Adrenal gland (tissue), 12 donors: ENCODE results near the gene PRKCA. TPM values are rescaled to one million over a fixed set of nuclear protein-coding genes. Genes with fewer than 3 reads are reported as not detected.
"Not testable (repeated sequence)": the region's sequence is repeated elsewhere in the genome, so short reads cannot be mapped to it uniquely, and the experiment has no call there.

Experiments used
- DNase-seq, 7 donors: peaks; one replicate each; pipeline ENCODE4 v3.0.0-alpha.2; 2019 to 2020
- H3K27ac ChIP-seq, 5 donors: fragments of 200-600 bp; sonication (generic) in 4 of 5; 1 replicate in 3 of 5; 2 replicates in 2 of 5; pipeline versions ENCODE4 v1.5.1 to v1.8.0; 2016 to 2020; ENCODE audit warnings: mild to moderate bottlenecking in 1 of 5
- H3K27me3 ChIP-seq: fragments of 200-600 bp; 2 replicates; pipeline ENCODE4 v1.8.0; 2021
- H3K36me3 ChIP-seq, 2 donors: fragments of 200-600 bp; replicated peaks in 1 of 2; 1 replicate in 1 of 2; 2 replicates in 1 of 2; pipeline versions ENCODE4 v1.5.1 to v1.8.0; 2018 to 2022
- H3K4me1 ChIP-seq, 2 donors: fragments of 200-600 bp; replicated peaks in 1 of 2; 1 replicate in 1 of 2; 2 replicates in 1 of 2; pipeline versions ENCODE4 v1.5.1 to v1.8.0; 2018 to 2021
- H3K4me3 ChIP-seq, 4 donors: fragments of 200-600 bp; sonication (generic) in 3 of 4; one replicate each; pipeline ENCODE4 v1.5.1; 2016 to 2018
- H3K9me3 ChIP-seq, 3 donors: fragments of 200-600 bp; sonication (generic) in 1 of 3; replicated peaks in 1 of 3; 1 replicate in 2 of 3; 2 replicates in 1 of 3; pipeline versions ENCODE4 v1.5.1 to v1.8.0; 2016 to 2021
- POLR2A ChIP-seq, 2 donors: fragments of 450-650 bp; IDR thresholded peaks; one replicate each; pipeline ENCODE4 v1.6.1; 2017; ENCODE audit warnings: antibody characterized with exemption in 2 of 2, mild to moderate bottlenecking in 2 of 2, moderate library complexity in 1 of 2
- WGBS, 4 donors: extraction: QIAGEN DNeasy Blood & Tissue Kit in 2 of 4; methylation state at CpG; one replicate each; pipeline versions ENCODE4 v1.1.5 to v1.1.7; 2013 to 2017; 5-methylcytosine and 5-hydroxymethylcytosine counted together
- intact Hi-C, 2 donors: fragments of 100-400 bp; cut with DNase I; formaldehyde crosslinking; loops; one replicate each; pipeline versions ENCODE4 v1.14.1 to v1.15.0; 2022 to 2023
- polyA plus RNA-seq, 3 donors: library from polyadenylated mRNA; stranded (reverse); fragments of 200-250 nt in 2 of 3; fragments of 350-450 nt in 1 of 3; fragmentation: Illumina TruSeq in 1 of 3; extraction: RNeasy Lipid Tissue Mini Kit (QIAGEN cat#74804) in 1 of 3; gene quantifications; one replicate each; pipeline ENCODE4 v1.2.3, GENCODE V29; 2013 to 2014
- total RNA-seq, 9 donors: library from RNA; depleted of rRNA in 4 of 9; stranded (reverse); fragments of >200 nt in 4 of 9; fragments of 120-200 nt in 1 of 9; fragmentation: NEBNext Ultra II Directional in 1 of 9; extraction: Animal tissue kit (Norgen Biotek cat#: 25700) in 1 of 9; gene quantifications; one replicate each; pipeline versions ENCODE4 v1.1.0 to v1.2.4, GENCODE V29; 2013 to 2023
- TF ChIP-seq, protein P1 (sequence below), 6 experiments: fragments of 450-650 bp in 4 of 6; fragments of 200-600 bp in 2 of 6; sonication (generic) in 1 of 6; IDR thresholded peaks; 1 replicate in 5 of 6; 2 replicates in 1 of 6; pipeline versions ENCODE4 v1.5.1 to v1.8.0; 2016 to 2021; ENCODE audit warnings: antibody characterized with exemption in 6 of 6, mild to moderate bottlenecking in 2 of 6, moderate library complexity in 1 of 6
- donor health status: healthy with polysubstance abuse.
- donor health status: Bipolar disorder and iron deficiency.
- donor health status: DM: yes; HTN: yes; CAD: no.
- donor health status: DM: no; HTN: no; CAD: no.
- donor health status: DM: no; HTN: no; CAD: no.
- donor health status: DM: yes; HTN: yes; CAD: no.

The PRKCA gene
- total and polyA plus RNA-seq, 12 donors = 15.1 to 202 (median 84.1) TPM

- WGBS, 4 donors = 83 to 95% (median 91%) methylated on average over 8 of the region's 8 CpGs
- TF ChIP-seq POLR2A (IDR thresholded peaks at IDR 0.05) = no peak
- TF ChIP-seq, protein P1, sequence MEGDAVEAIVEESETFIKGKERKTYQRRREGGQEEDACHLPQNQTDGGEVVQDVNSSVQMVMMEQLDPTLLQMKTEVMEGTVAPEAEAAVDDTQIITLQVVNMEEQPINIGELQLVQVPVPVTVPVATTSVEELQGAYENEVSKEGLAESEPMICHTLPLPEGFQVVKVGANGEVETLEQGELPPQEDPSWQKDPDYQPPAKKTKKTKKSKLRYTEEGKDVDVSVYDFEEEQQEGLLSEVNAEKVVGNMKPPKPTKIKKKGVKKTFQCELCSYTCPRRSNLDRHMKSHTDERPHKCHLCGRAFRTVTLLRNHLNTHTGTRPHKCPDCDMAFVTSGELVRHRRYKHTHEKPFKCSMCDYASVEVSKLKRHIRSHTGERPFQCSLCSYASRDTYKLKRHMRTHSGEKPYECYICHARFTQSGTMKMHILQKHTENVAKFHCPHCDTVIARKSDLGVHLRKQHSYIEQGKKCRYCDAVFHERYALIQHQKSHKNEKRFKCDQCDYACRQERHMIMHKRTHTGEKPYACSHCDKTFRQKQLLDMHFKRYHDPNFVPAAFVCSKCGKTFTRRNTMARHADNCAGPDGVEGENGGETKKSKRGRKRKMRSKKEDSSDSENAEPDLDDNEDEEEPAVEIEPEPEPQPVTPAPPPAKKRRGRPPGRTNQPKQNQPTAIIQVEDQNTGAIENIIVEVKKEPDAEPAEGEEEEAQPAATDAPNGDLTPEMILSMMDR (IDR thresholded peaks at IDR 0.05) = no peak
- Histone ChIP-seq H3K9me3 (no peaks in the 10 kb centered on the region), H3K36me3 (no peaks in the 10 kb centered on the region), H3K27ac (no peak overlapping the region), H3K4me1 (peaks cover 0 to 15% of the 10 kb centered on the region in 2 donors), H3K27me3 (no peaks in the 10 kb centered on the region), H3K4me3 (no peak overlapping the region)
- no peak for DNase-seq
- intact Hi-C loops = no loop called here
Observed at GRCh38 chr17:66474806-66475497, 172.5 kb downstream of the PRKCA start.

- Histone ChIP-seq H3K4me1 (peaks cover 0 to 13% of the 10 kb centered on the region in 2 donors), H3K36me3 (no peaks in the 10 kb centered on the region), H3K4me3 (no peak overlapping the region), H3K27me3 (no peaks in the 10 kb centered on the region), H3K27ac (no peak overlapping the region), H3K9me3 (no peaks in the 10 kb centered on the region)
- intact Hi-C loops = no loop called here
- no peak for DNase-seq
- TF ChIP-seq POLR2A (IDR thresholded peaks at IDR 0.05) = no peak
- TF ChIP-seq, protein P1 (IDR thresholded peaks at IDR 0.05) = no peak
- 87 to 95% (median 92%) methylated on average over 5 to 6 of the region's 6 CpGs for WGBS, 4 donors
Observed at GRCh38 chr17:66476014-66476413, 173.6 kb downstream of the PRKCA start.

DNA sequence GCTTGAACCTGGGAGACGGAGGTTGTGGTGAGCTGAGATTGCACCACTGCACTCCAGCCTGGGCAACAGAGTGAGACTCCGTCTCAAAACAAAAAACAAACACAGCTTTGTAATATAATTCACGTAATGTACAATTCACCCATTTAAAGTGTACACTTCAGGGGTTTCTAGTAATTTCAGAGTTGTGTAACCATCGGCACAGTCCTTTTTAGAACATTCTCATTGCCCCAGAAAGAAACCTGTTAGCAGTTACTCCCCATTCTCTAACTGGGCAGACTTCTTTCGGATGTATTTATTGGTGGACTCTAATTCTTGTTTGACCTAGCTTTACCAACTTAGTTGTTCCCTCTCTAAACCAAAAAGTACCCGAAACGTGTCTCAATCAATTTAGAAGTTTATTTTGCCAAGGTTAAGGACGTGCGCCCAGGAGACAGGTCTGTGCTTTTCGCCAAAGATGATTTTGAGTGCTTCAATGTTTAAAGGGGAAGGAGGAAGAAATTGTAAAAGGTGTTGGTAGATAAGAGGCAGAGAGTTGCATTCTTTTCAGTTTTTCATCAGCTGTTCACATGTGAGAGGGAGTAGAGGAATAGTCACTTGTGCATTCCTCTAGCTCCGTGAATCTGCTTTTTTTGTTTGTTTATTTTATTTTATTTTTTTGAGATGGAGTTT is 175.3 kb downstream of the PRKCA start:
- TF ChIP-seq POLR2A (IDR thresholded peaks at IDR 0.05) = no peak
- TF ChIP-seq, protein P1 (IDR thresholded peaks at IDR 0.05) = no peak
- no peaks in the 10 kb centered on the region for H3K4me1 ChIP-seq
- H3K27ac ChIP-seq = no peak overlapping the region
- no peaks in the 10 kb centered on the region for H3K9me3 ChIP-seq
- intact Hi-C loops = no loop called here
- DNase-seq = no peak
- WGBS, 4 donors = 81 to 83% (median 82%) methylated on average over 11 of the region's 11 CpGs
- H3K27me3 ChIP-seq = no peaks in the 10 kb centered on the region
- H3K4me3 ChIP-seq = no peak overlapping the region
- no peaks in the 10 kb centered on the region for H3K36me3 ChIP-seq

GRCh38 chr17:66479230-66479889 is 176.9 kb downstream of the PRKCA start:
- H3K9me3 ChIP-seq, H3K4me3 ChIP-seq, H3K4me1 ChIP-seq, DNase-seq, H3K27me3 ChIP-seq, H3K36me3 ChIP-seq, H3K27ac ChIP-seq, intact Hi-C loops: not testable (repeated sequence)
- 89 to 97% (median 92%) methylated on average over 2 of the region's 2 CpGs for WGBS, 4 donors
